A673 (cell line): Measurements from ENCODE around the gene EML3.

Experiments used
- EZH2 ChIP-seq: fragments of 200-600 bp; sonication (generic); IDR thresholded peaks from 2 replicates; pipeline ENCODE4 v1.6.1; 2017; ENCODE audit warnings: borderline replicate concordance, low read depth, mild to moderate bottlenecking, mixed read lengths, antibody characterized with exemption, low read length; ENCODE audit not compliant: poor library complexity, severe bottlenecking
- TF ChIP-seq, protein P1 (sequence below): fragments of 300-800, 200-600 bp; sonication (generic); conservative IDR thresholded peaks from 2 replicates; pipeline ENCODE4 v1.5.1; 2017; ENCODE audit warnings: low read depth, mild to moderate bottlenecking, antibody characterized with exemption, low read length, moderate library complexity, mixed read lengths

DNA sequence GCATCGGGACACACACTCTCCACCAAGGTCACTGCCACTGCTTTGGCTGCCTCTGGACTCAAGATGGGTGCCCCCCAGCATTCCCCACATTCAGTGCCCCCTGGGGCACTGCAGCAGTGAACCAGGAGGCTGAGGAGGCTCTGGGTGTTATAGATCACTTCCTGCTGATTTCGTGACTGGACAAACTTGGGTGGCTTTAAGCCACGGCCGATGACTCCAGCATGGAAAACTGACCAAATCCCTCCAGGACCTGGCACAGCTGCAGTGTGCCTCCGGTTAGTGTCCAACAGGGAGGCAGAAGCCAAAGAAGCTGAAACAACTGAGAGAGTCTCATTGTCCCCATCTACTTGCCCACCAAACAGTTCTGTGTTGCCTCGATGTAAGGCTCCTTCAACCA is 35.0 kb upstream of the EML3 start:
- TF ChIP-seq, protein P1, sequence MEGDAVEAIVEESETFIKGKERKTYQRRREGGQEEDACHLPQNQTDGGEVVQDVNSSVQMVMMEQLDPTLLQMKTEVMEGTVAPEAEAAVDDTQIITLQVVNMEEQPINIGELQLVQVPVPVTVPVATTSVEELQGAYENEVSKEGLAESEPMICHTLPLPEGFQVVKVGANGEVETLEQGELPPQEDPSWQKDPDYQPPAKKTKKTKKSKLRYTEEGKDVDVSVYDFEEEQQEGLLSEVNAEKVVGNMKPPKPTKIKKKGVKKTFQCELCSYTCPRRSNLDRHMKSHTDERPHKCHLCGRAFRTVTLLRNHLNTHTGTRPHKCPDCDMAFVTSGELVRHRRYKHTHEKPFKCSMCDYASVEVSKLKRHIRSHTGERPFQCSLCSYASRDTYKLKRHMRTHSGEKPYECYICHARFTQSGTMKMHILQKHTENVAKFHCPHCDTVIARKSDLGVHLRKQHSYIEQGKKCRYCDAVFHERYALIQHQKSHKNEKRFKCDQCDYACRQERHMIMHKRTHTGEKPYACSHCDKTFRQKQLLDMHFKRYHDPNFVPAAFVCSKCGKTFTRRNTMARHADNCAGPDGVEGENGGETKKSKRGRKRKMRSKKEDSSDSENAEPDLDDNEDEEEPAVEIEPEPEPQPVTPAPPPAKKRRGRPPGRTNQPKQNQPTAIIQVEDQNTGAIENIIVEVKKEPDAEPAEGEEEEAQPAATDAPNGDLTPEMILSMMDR = no peak
- no peak for TF ChIP-seq EZH2
